ENCODE data around the gene TBC1D20.
A peak's percentile ranks its signal among the peaks of the same experiment; 100 is the strongest.
"Not testable (repeated sequence)": the region's sequence is repeated elsewhere in the genome, so short reads cannot be mapped to it uniquely, and the experiment has no call there.

The TBC1D20 gene, protein sequence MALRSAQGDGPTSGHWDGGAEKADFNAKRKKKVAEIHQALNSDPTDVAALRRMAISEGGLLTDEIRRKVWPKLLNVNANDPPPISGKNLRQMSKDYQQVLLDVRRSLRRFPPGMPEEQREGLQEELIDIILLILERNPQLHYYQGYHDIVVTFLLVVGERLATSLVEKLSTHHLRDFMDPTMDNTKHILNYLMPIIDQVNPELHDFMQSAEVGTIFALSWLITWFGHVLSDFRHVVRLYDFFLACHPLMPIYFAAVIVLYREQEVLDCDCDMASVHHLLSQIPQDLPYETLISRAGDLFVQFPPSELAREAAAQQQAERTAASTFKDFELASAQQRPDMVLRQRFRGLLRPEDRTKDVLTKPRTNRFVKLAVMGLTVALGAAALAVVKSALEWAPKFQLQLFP

DNA sequence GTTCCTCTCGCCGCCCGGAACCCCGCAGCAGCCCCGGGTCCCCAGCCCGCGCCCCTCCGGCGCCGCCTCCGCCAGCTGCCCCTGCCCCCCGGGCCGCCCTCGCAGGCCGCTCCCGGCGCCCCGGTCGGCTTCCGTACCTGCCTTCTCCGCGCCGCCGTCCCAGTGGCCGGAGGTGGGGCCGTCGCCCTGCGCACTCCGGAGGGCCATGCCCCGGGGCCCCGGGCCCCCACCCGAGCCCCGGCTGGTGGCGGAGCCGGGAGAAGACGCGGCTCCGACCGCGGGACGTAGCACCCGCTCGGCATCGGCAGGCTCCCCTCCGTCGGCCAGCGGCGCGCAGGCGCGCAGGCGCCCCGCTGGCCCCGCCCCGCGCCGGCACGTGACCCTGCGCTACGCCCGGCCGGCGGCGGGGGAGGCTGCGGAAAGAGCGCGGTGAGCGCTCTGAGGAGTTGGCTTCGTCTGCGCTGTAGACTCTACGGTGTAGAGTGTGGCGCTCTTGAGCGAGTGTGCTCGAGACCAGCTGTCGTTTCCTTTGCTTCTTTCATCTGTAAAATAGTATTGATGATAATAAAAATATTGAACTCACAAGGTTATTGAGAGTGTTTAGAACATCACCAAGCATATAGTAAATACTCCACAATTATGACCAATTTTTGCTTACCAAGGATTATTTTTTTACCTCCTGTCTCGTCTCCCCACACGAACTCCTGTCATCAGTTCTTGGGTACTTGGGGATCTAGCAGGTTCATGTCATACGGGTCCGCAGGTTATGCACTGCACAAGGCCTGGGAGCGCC lies at the start of gene TBC1D20:
TSS of gene TBC1D20 (minus strand) at position 335 of the 793 bp plus-strand sequence. CDS start at position 207, 128 bp downstream.
- TF ChIP-seq, protein P1, sequence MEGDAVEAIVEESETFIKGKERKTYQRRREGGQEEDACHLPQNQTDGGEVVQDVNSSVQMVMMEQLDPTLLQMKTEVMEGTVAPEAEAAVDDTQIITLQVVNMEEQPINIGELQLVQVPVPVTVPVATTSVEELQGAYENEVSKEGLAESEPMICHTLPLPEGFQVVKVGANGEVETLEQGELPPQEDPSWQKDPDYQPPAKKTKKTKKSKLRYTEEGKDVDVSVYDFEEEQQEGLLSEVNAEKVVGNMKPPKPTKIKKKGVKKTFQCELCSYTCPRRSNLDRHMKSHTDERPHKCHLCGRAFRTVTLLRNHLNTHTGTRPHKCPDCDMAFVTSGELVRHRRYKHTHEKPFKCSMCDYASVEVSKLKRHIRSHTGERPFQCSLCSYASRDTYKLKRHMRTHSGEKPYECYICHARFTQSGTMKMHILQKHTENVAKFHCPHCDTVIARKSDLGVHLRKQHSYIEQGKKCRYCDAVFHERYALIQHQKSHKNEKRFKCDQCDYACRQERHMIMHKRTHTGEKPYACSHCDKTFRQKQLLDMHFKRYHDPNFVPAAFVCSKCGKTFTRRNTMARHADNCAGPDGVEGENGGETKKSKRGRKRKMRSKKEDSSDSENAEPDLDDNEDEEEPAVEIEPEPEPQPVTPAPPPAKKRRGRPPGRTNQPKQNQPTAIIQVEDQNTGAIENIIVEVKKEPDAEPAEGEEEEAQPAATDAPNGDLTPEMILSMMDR (IDR thresholded peaks at IDR 0.05; ENCODE audit: extremely low read depth, missing control alignments), result peak; percentile 29
- DNase-seq (ENCODE audit: low spot score), result peak; percentile 96

DNA sequence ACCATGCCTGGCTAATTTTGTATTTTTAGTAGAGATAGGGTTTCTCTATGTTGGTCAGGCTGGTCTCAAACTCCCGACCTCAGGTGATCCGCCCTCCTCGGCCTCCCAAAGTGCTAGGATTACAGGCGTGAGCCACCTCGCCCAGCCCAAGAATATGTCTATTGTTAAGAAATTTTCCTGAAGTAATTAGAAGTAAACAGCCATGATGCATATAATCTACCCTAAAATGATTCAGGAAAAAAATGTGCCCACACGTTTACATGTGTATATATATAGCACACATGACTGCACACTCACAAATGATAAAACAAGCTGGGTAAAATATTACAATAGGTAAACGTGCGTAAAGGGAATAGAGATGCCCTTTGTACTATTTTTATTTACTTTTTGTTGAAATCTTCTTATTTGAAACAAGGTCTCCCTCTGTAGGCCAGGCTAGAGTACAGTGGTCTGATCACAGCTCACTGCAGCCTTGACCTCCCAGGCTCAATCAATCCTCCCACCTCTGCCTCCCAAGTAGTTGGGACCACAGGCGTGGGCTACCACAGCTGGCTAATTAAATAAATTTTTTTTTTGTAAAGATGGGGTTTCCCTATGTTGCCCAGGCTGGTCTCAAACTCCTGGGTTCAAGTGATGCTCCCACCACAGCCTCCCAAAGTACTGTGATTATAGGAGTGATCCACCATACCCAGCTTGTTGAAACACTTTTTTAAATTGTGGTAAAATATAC lies 48.2 kb upstream of the TBC1D20 start:
- not testable (repeated sequence) for DNase-seq (ENCODE audit: low spot score)

DNA sequence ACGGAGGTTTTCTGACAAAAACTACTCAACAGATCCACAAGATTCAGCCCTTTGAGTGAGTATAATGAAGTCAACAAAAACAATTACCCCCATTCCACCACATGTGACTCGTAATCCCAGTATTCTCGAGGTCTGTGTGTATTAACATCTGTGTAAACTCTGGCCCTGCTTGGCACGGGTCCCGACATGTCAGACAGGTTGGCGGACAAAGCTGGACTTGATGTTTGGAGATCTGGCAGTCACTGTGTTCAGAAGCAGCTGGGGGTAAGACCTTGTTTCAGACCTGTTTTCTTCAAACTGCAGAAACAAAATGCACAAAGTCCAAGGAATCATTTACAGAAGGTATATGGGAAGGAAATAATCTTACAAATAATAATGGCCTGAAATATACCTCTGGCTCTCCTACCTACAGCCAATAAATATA lies 46.0 kb upstream of the TBC1D20 start:
- DNase-seq (ENCODE audit: low spot score), result not testable (repeated sequence)

DNA sequence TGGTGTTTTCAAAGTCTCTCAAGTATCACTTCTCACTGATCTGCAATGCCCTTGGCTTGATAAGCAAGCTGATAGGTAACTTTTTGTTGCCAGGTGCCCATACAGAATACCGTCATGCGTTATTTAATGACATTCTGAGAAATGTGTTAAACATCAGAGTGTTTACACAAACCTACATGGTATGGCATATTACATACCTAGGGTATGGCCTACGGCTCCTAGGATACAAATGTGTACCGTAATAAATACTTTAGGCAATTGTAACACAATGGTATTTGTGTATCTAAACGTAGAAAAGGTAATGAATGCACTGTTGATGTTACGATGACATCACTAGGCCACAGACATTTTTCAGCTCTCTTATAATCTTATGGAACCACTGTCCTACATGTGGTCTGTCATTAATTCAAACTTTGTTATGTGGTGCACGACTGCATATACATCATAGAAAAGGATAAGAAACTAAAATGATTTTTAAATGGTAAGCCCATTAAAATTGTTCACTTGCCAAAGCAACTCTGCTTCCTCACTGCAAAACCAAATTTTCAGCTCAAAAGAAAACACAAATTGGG lies 45.5 kb upstream of the TBC1D20 start:
- TF ChIP-seq, protein P1 (IDR thresholded peaks at IDR 0.05; ENCODE audit: extremely low read depth, missing control alignments), result no peak
- DNase-seq (ENCODE audit: low spot score), result no peak

DNA sequence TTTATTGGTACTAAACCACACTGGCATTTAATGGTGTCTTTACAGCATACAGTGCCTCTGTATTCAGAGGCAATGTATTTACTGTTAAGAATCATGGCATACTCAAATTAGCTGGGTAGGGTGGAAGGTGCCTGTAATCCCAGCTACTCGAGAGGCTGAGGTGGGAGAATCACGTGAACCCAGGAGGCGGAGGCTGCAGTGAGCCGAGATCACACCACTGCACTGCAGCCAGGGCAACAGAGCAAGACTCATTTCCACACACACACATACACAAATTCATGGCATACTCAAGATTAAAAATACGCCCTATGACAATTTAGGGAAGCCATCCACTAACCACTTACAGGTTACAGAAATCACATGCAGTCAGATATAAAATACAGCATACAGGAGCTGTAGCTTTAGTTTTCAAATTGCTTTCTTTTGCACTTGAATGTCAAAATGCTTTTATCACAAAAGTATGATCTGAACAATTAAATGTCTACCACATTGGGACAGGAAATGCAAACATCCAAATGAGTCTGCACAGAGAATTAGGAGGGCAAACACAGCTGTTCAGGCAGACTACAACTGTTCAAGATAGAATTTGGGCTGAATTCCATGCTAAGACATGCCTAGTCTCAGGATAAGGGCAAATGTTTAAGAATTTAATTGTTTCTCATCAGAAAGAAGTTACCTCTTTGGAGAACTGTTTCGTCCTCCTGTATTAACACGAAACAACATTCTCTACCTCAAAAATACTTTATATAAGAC lies 44.8 kb upstream of the TBC1D20 start:
- TF ChIP-seq, protein P1 (IDR thresholded peaks at IDR 0.05; ENCODE audit: extremely low read depth, missing control alignments), result no peak
- no peak for DNase-seq (ENCODE audit: low spot score)

DNA sequence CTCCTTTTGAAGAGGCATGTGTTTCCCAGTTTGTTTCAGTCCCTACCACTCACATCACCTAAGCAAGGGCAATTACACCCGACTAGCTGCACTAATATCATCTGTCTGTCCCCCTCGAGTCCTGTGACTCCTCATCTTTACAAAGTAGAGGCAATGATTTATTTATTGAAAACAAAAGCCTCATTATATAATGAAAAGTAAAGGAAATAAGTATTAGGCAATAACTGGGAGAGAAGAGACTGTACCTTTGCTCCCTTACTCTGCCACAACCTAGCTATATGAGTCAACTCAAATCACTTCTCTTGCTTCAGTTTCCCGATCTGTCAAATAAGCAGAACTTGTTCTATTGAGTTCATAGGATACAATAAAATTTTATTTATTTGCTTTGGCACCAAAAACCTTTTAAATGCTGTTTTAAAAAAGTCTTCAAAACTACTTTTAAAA lies 42.3 kb upstream of the TBC1D20 start:
- TF ChIP-seq, protein P1 (IDR thresholded peaks at IDR 0.05; ENCODE audit: extremely low read depth, missing control alignments), result no peak
- no peak for DNase-seq (ENCODE audit: low spot score)

DNA sequence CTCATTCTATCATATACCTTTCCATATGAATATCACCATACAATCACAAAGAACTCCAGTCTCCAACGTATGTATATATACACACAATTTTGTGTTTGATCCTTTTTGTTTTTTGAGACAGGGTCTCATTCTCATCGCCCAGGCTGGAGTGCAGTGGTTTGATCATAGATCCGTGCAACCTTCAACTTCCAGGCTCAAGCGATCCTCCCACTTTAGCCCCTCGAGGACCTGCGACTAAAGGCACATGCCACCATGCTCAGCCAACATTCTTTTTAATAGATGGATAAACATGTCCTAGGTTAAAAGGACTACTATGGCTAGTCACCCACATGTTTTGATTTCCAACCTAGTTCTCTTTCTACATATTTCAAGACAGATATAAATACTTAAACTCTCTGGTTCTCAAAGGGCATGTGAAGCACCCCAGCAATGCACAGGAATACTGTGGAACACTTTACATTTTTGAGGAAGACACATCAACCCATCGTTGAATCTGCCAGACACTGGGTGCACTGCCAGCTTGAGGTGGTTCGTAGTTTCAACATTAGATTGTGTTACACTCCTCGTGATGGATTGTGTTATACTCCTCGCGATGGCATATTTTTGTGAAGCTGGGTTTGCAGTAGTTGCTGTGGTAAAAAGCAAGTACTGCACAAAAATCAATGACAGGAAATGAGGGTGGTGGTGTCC lies 40.9 kb upstream of the TBC1D20 start:
- no peak for DNase-seq (ENCODE audit: low spot score)
- TF ChIP-seq, protein P1 (IDR thresholded peaks at IDR 0.05; ENCODE audit: extremely low read depth, missing control alignments), result no peak

Data from GM20000 (cell line).